ENCODE measurements around the gene KRTAP10-5.
"Not testable (repeated sequence)": the region's sequence is repeated elsewhere in the genome, so short reads cannot be mapped to it uniquely, and the experiment has no call there.

KRTAP10-5 gene

DNA sequence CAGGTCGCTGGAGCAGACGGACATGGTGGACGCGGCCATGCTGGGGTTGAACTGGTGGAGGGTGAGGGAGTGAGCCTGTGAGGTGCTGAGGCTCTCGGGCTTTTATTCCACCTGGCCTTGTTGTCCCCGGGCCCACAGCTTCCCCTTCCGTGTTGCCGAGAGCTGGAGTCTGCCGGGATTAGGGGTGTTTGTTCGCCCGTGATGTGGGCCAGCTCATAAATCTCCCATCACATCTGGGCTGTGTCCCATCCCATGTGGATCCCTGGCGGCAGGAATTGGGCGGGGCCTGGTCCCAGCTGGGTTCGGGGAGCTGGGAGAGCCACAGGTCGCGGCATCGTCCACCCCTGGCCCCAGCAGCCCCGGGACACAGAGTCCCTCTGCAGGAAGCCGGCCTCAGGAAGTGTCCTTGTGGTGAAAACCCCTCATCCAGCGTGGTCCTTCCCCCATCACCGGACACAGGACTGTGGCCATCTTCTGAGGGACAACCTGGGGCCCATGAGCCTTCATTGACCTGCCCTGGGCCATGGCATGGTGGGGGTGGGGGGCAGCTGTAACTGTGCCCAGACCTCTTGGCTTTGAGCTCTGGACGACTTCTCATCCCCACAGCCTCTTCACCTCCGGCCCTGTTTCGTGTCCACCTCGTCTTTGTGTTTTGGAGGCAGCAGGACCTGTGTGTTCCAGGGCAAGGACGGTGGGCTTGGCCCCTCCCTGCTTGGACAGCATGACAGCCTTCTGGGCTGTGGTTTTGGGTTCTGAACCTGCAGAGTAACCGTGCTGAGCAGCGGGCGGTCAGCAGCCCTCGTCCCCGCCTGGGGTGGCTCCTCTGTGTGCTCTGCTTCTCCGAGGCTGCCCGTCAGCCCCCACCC lies 12.3 kb upstream of the KRTAP10-5 start, which contains the start of gene KRTAP10-6:
KRTAP10-6 (minus strand) TSS at position 60 of the 866 bp plus-strand sequence; CDS start at position 39, 21 bp downstream.
- DNase-seq (ENCODE audit: low read depth) = no peak
- no peak within 1 kb of the TSS for H3K4me3 ChIP-seq (ENCODE audit: control insufficient read depth, low read depth, low read length)
- TF ChIP-seq CTCF (IDR thresholded peaks at IDR 0.05; ENCODE audit: control insufficient read depth, insufficient read depth, low read depth, low read length, missing control alignments) = no peak

DNA sequence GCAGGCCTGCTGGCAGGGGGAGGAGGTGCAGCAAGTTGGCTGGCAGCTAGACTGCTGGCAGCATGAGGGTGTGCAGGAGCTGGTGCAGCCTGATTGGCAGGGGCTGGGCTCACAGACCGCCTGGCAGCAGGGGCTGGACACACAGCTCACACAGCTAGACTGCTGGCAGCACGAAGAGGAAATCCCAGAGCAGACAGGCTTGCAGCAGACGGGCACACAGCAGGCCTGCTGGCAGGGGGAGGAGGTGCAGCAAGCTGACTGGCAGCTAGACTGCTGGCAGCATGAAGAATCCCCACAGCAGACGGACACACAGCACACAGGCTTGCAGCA lies 11.4 kb upstream of the KRTAP10-5 start:
- not testable (repeated sequence) for DNase-seq (ENCODE audit: low read depth); H3K4me3 ChIP-seq (ENCODE audit: control insufficient read depth, low read depth, low read length)

DNA sequence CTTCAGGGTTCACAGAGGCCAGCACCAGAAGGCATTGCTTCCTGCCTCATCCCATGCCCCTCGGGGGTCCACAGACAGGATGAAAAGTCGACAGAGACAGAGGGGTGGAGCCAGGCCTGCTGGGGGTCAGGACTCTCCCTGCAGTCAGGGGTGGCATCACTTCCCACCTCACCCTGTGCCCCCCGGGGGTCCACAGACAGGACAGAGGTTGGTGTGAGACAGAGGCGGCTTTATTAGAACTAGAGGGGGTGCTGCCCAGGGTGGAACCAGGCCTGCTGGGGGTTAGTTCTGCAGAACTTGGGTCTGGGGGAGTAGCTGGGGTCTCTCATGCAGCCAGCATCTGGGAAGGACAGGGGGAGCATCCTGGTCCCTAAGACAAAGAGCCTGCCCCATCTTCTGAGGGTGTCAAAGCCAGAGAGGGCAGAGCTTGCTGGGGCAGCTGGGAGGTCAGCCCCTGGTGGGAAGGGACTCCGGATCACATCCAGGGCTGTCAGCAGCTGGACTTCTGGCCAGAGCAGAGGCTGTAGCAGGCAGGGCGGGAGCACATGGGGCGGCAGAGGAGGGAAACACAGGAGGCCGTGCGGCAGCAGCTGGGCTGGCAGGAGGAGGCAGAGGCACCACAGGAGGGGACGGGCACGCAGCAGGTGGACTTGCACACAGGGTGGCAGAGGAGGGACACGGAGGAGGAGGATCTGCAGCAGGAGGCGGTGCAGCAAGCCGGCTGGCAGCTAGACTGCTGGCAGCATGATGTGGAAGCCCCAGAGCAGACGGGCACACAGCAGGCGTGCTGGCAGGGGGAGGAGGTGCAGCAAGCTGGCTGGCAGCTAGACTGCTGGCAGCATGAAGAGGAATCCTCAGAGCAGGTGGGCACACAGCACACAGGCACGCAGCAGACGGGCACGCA lies 10.7 kb upstream of the KRTAP10-5 start:
- not testable (repeated sequence) for H3K4me3 ChIP-seq (ENCODE audit: control insufficient read depth, low read depth, low read length); DNase-seq (ENCODE audit: low read depth)

DNA sequence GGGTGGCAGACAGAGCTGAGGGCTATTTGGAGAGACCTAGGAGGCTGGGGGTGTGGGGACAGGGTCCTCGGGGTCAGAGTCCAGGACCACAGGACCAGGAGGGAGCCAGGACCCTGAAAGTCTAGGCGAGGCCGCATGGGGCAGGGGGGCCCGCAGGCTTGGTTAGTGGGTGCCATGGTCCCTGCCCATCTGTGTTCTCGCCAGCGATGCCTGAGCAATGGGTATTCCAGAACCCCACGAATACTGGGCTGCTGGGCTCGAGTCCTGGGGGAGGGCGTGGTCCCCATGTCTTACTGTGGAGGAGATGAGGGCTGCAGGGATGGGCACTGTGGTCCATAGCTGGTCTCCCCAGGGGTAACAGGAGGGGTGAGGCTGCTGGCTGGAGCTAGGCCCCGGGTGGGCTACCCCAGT lies 9.9 kb upstream of the KRTAP10-5 start:
- no peak for DNase-seq (ENCODE audit: low read depth)
- H3K4me3 ChIP-seq (ENCODE audit: control insufficient read depth, low read depth, low read length) = no peak overlapping the region
- no peak for TF ChIP-seq CTCF (IDR thresholded peaks at IDR 0.05; ENCODE audit: control insufficient read depth, insufficient read depth, low read depth, low read length, missing control alignments)

DNA sequence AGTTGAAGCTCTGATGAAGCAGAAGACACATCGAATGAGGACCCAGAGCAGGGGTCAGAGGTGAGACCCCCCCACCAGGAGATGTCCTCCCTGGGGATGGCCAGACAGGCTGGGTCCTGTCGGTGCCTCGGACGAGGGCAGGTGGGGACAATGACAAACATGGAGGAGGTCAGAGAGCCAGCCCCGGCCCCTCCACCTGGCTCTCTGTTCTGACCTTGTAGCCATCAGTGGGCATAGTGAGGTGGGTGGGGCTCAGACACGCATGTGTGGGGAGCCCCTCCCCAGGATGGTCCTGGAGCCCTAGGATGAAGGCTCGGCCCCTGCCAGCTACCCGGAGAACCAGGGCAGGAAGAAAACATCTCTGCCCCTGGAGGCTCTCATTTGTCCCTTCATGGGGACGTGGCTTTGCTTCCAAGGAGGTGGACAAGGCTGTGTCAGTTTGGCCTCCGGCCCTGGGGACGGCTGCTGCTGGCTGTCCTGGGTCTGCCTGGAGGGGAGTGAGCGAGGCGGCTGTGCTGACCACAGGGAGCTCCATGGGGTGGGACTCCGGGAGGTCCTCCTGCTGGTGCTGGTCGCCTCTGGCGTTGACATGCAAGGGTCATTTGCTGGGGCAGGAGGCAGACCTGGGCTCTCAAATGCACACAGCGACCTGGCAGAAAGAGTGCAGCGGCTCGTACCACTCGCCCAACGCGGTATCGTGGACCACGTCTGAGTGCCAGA lies 9.3 kb upstream of the KRTAP10-5 start:
- H3K4me3 ChIP-seq (ENCODE audit: control insufficient read depth, low read depth, low read length) = no peak overlapping the region
- no peak for TF ChIP-seq CTCF (IDR thresholded peaks at IDR 0.05; ENCODE audit: control insufficient read depth, insufficient read depth, low read depth, low read length, missing control alignments)
- DNase-seq (ENCODE audit: low read depth) = no peak

DNA sequence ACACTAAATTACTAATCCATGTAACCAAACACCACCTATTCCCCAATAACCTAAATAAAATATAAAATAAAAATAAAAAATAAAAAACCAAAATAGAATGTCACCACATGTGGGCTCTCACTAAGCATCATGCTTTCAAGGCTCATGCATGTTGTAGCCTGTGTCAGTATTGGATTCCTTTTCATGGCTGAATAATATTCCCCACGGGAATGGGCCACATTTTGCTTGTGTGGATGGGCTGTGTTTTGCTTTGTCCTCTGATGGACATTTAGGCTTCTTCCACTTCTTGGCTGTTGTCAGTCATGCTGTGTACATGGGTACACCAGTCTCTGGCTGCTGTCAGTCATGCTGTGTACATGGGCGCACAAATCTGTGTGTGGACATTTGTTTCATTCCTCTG lies 8.7 kb upstream of the KRTAP10-5 start:
- no peak overlapping the region for H3K4me3 ChIP-seq (ENCODE audit: control insufficient read depth, low read depth, low read length)
- no peak for TF ChIP-seq CTCF (IDR thresholded peaks at IDR 0.05; ENCODE audit: control insufficient read depth, insufficient read depth, low read depth, low read length, missing control alignments)

GRCh38 chr21:44585892-44586291 lies 5.5 kb upstream of the KRTAP10-5 start:
- H3K4me3 ChIP-seq (ENCODE audit: control insufficient read depth, low read depth, low read length) = no peak overlapping the region
- no peak for DNase-seq (ENCODE audit: low read depth)
- no peak for TF ChIP-seq CTCF (IDR thresholded peaks at IDR 0.05; ENCODE audit: control insufficient read depth, insufficient read depth, low read depth, low read length, missing control alignments)

More for the DNA sequence above, 8.7 kb upstream of the KRTAP10-5 start:
- no peak for DNase-seq (ENCODE audit: low read depth)
